ENCODE data around the gene PEX14.

DNA sequence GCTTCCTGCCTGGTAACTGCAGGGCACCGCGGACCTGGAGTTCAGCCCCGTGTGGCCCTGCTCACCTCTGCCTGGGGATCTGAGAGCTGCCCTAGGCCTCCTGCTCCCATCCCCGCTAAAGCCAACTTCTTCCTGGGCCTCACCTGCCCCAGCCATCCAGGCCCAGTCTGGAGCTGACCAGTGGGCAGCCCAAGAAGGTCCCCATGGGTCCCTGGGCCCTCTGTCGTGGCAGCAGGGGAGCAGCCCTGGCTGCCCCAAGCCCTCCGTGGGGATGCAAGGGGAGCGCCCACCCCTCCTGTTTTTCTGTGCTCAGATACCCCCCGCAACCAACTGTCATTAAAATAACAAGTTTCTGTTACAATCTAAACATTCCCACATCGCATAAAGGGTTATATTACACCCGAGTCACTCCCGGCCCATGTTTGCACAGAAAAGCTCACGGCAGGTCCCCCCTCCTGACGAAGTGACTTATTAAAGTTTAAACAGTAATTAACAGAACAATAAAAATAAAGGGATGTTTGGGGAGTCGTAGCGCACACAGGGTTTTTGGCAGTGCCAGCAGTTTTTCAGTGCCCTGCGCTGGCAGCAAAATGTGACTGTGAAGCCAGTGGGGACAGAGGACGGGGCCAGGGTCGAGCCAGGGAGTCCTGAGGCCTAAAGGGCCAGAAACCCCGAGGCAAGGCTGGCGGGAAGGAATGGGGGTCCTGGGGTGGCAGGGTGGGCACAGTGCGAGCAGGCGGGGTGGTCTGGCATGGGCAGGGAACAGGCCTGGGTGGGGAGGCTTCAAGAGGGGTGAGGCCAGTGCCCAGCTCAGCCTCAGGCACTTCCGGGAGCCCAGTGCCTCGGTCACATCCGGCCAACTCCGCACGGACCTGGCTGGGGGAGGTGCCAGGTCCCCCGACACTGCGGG lies 200.2 kb downstream of the PEX14 start:
- TF ChIP-seq, protein P1, sequence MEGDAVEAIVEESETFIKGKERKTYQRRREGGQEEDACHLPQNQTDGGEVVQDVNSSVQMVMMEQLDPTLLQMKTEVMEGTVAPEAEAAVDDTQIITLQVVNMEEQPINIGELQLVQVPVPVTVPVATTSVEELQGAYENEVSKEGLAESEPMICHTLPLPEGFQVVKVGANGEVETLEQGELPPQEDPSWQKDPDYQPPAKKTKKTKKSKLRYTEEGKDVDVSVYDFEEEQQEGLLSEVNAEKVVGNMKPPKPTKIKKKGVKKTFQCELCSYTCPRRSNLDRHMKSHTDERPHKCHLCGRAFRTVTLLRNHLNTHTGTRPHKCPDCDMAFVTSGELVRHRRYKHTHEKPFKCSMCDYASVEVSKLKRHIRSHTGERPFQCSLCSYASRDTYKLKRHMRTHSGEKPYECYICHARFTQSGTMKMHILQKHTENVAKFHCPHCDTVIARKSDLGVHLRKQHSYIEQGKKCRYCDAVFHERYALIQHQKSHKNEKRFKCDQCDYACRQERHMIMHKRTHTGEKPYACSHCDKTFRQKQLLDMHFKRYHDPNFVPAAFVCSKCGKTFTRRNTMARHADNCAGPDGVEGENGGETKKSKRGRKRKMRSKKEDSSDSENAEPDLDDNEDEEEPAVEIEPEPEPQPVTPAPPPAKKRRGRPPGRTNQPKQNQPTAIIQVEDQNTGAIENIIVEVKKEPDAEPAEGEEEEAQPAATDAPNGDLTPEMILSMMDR (IDR thresholded peaks at IDR 0.05; ENCODE audit: insufficient read depth, low read length, poor library complexity, severe bottlenecking) = no peak
- TF ChIP-seq EZH2phosphoT487 (conservative IDR thresholded peaks at IDR 0.05; ENCODE audit: low read length) = no peak
